Panc1 (cell line): Measurements from ENCODE around the gene PARD3. TPM values are rescaled to one million over a fixed set of nuclear protein-coding genes. Genes with fewer than 3 reads are reported as not detected.

Experiments
- ATAC-seq: fragments of 200-7000 bp; cut with Tn5 transposase; 2 replicates; pipeline ENCODE4 v1.9.1; 2020; ENCODE audit warnings: mild to moderate bottlenecking, moderate library complexity
- BruUV-seq: library from RNA; stranded (reverse); fragments of 400-500 nt; replicated peaks from 2 replicates; lab custom pipeline; 2021; lab: Mats Ljungman, UMichigan
- CTCF ChIA-PET: fragments of 300-600 bp; sonication (Branson Sonifier 250); formaldehyde crosslinking; loops from one replicate; lab custom pipeline; 2022; ENCODE audit warnings: antibody characterized with exemption; lab: Charles Lee
- POLR2A ChIA-PET: fragments of 300-600 bp; sonication (Branson Sonifier 250); formaldehyde crosslinking; loops from one replicate; lab custom pipeline; 2022; ENCODE audit warnings: antibody characterized with exemption; lab: Charles Lee
- DNase-seq: peaks from one replicate; pipeline ENCODE4 v3.0.0-alpha.2; 2010; ENCODE audit warnings: low read depth, low spot score
- H3K27ac ChIP-seq: 2 replicates; pipeline ENCODE4 v1.5.1; 2011; ENCODE audit warnings: mild to moderate bottlenecking, low read length, inconsistent platforms
- H3K27me3 ChIP-seq: fragments of 200-500 bp; sonication (Bioruptor generic); 2 replicates; pipeline ENCODE4 v1.6.0; 2014; ENCODE audit warnings: low read length, inconsistent platforms; ENCODE audit not compliant: control insufficient read depth, insufficient read depth
- H3K36me3 ChIP-seq: fragments of 200-500 bp; sonication (Bioruptor generic); 2 replicates; pipeline ENCODE4 v1.5.1; 2014; ENCODE audit warnings: inconsistent platforms, mild to moderate bottlenecking, low read length, moderate library complexity; ENCODE audit not compliant: control insufficient read depth, insufficient read depth
- H3K4me1 ChIP-seq: 2 replicates; pipeline ENCODE4 v1.5.1; 2011; ENCODE audit warnings: inconsistent platforms, mild to moderate bottlenecking, low read length, moderate library complexity; ENCODE audit not compliant: control insufficient read depth, insufficient read depth
- H3K4me3 ChIP-seq, 2 experiments: 2 replicates each; pipeline ENCODE4 v1.5.1; 2011 to 2012; ENCODE audit warnings: low read depth in 2 of 2, low read length in 2 of 2, mild to moderate bottlenecking in 2 of 2, inconsistent platforms in 1 of 2, moderate library complexity in 1 of 2
- H3K9me3 ChIP-seq: fragments of 200-500 bp; sonication (Bioruptor generic); 2 replicates; pipeline ENCODE4 v1.5.1; 2014; ENCODE audit warnings: low read depth, mild to moderate bottlenecking, inconsistent platforms, low read length, moderate library complexity; ENCODE audit not compliant: control insufficient read depth, insufficient read depth
- POLR2AphosphoS5 ChIP-seq: IDR thresholded peaks from 2 replicates; pipeline ENCODE4 v1.6.1; 2012; ENCODE audit warnings: mild to moderate bottlenecking, low read depth, low read length, moderate library complexity
- SIN3A ChIP-seq: IDR thresholded peaks from 2 replicates; pipeline ENCODE4 v1.6.1; 2012; ENCODE audit warnings: low read depth, mild to moderate bottlenecking, low read length, moderate library complexity, borderline replicate concordance; ENCODE audit not compliant: insufficient read depth
- TCF7L2 ChIP-seq: IDR thresholded peaks from 2 replicates; pipeline ENCODE4 v1.6.1; 2011; ENCODE audit warnings: mild to moderate bottlenecking, low read depth, low read length, inconsistent platforms
- in situ Hi-C: cut with HindIII; loops from 2 replicates; pipeline ENCODE4 v1.10.0; 2016; ENCODE audit warnings: low sequenced_read_pairs, low pct_unique_long_range_greater_than_20kb
- intact Hi-C: fragments of 100-400 bp; cut with micrococcal nuclease; formaldehyde crosslinking; loops from one replicate; pipeline ENCODE4 v1.10.0; 2022; ENCODE audit not compliant: unreplicated experiment
- total RNA-seq: library from RNA; stranded (reverse); gene quantifications from one replicate; pipeline ENCODE4 v1.2.1, GENCODE V29; 2021; ENCODE audit not compliant: unreplicated experiment
- TF ChIP-seq, protein P1 (sequence below), 2 experiments: IDR thresholded peaks; 2 replicates each; pipeline ENCODE4 v1.6.1; 2011 to 2012; ENCODE audit warnings: low read depth in 2 of 2, control low read depth in 1 of 2, low read length in 1 of 2, mild to moderate bottlenecking in 1 of 2, moderate library complexity in 1 of 2; ENCODE audit not compliant: insufficient read depth in 1 of 2
- TF ChIP-seq, protein P2 (sequence below): fragments of 450-650 bp; IDR thresholded peaks from 2 replicates; pipeline ENCODE4 v1.5.1; 2017; ENCODE audit warnings: mild to moderate bottlenecking

PARD3 gene
- total RNA-seq, 1 experiment from 2014 or later, result 29.8 TPM

DNA sequence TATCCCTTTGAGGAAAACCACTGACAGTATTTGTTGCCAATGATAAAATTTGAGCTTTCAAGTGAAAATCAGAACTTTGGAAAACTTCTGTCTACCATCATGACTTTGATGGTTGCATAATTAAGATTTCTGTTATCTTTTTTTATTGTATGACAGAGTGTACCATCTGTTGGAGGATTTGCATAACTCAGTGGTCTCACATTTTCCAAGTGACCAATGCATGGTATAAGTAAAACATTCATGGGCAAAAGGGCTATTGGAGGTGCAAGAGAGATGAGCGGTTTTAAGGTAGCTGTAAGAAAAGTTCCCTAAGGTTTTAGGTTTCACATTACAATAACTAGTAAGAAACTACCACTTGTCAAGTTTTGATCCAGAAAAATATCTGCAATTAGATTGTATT, 625.3 kb downstream of the PARD3 start:
- POLR2A ChIA-PET, result no interaction called here
- no peaks in the 10 kb centered on the region for H3K9me3 ChIP-seq
- H3K27ac ChIP-seq, result no peak overlapping the region
- in situ Hi-C loops (no loop called here), intact Hi-C loops (no loop called here)
- TF ChIP-seq, protein P1, sequence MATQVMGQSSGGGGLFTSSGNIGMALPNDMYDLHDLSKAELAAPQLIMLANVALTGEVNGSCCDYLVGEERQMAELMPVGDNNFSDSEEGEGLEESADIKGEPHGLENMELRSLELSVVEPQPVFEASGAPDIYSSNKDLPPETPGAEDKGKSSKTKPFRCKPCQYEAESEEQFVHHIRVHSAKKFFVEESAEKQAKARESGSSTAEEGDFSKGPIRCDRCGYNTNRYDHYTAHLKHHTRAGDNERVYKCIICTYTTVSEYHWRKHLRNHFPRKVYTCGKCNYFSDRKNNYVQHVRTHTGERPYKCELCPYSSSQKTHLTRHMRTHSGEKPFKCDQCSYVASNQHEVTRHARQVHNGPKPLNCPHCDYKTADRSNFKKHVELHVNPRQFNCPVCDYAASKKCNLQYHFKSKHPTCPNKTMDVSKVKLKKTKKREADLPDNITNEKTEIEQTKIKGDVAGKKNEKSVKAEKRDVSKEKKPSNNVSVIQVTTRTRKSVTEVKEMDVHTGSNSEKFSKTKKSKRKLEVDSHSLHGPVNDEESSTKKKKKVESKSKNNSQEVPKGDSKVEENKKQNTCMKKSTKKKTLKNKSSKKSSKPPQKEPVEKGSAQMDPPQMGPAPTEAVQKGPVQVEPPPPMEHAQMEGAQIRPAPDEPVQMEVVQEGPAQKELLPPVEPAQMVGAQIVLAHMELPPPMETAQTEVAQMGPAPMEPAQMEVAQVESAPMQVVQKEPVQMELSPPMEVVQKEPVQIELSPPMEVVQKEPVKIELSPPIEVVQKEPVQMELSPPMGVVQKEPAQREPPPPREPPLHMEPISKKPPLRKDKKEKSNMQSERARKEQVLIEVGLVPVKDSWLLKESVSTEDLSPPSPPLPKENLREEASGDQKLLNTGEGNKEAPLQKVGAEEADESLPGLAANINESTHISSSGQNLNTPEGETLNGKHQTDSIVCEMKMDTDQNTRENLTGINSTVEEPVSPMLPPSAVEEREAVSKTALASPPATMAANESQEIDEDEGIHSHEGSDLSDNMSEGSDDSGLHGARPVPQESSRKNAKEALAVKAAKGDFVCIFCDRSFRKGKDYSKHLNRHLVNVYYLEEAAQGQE (IDR thresholded peaks at IDR 0.05; ENCODE audit: insufficient read depth in 1 of 2, low read depth in 2 of 2, low read length in 1 of 2), result no peak
- TF ChIP-seq, protein P2, sequence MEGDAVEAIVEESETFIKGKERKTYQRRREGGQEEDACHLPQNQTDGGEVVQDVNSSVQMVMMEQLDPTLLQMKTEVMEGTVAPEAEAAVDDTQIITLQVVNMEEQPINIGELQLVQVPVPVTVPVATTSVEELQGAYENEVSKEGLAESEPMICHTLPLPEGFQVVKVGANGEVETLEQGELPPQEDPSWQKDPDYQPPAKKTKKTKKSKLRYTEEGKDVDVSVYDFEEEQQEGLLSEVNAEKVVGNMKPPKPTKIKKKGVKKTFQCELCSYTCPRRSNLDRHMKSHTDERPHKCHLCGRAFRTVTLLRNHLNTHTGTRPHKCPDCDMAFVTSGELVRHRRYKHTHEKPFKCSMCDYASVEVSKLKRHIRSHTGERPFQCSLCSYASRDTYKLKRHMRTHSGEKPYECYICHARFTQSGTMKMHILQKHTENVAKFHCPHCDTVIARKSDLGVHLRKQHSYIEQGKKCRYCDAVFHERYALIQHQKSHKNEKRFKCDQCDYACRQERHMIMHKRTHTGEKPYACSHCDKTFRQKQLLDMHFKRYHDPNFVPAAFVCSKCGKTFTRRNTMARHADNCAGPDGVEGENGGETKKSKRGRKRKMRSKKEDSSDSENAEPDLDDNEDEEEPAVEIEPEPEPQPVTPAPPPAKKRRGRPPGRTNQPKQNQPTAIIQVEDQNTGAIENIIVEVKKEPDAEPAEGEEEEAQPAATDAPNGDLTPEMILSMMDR, result no peak
- TF ChIP-seq TCF7L2 (no peak), POLR2AphosphoS5 (no peak), SIN3A (no peak)
- DNase-seq (no peak), ATAC-seq (no peak)
- CTCF ChIA-PET, result no interaction called here
- BruUV-seq, result no TSS peak
- peaks cover 6% of the 10 kb centered on the region; the same call in 1 of the 2 replicates for H3K4me1 ChIP-seq
- no peak overlapping the region for H3K4me3 ChIP-seq
- H3K36me3 ChIP-seq, result no peaks in the 10 kb centered on the region
- no peaks in the 10 kb centered on the region for H3K27me3 ChIP-seq

DNA sequence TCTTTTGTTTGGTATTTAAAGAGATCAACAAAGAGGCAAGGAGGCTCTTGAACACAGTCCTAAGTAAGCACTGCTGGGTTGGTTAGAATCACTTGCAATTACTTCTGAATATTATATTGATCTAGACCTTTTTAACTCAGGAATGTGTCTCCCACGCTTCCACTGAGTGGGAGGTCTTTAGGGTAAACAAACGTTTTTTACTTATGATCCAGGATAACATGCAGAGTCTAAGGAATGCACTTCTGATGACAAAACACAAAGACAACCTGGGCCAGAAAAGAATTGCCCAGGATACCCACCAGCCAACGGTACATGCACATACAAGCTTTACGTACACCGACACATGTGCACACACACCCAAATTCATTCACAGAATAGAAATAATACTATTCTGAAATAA, 626.9 kb downstream of the PARD3 start:
- BruUV-seq, result no TSS peak
- H3K27me3 ChIP-seq, result no peaks in the 10 kb centered on the region
- no peaks in the 10 kb centered on the region for H3K9me3 ChIP-seq
- no peak for DNase-seq
- H3K36me3 ChIP-seq, result no peaks in the 10 kb centered on the region
- ATAC-seq, result no peak
- ChIA-PET POLR2A (no interaction called here), CTCF (no interaction called here)
- in situ Hi-C loops (no loop called here), intact Hi-C loops (no loop called here)
- no peak overlapping the region for H3K27ac ChIP-seq
- peaks cover 9% of the 10 kb centered on the region; the same call in 1 of the 2 replicates for H3K4me1 ChIP-seq
- no peak for TF ChIP-seq POLR2AphosphoS5
- TF ChIP-seq TCF7L2, result no peak
- no peak for TF ChIP-seq SIN3A
- no peak overlapping the region for H3K4me3 ChIP-seq

DNA sequence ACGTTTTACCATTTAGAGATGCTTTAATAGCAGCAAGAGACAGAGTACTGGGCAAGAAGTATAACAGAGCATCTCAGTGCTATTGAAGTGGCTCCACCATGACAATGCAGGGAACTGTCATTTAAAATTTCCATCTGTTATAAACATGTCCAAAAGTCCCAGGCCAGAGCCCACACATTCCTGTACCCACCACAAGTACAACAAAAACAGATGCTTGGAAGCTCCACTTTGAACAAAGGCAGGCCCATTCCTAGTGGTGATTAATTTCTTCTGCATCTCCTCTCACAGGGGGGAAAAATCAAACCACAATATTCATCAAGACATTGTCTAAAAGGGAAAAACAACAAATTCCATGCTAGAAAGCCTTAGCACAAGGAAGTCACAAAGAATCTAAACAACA, 627.9 kb downstream of the PARD3 start:
- H3K9me3 ChIP-seq, result no peaks in the 10 kb centered on the region
- peaks cover 9% of the 10 kb centered on the region; the same call in 1 of the 2 replicates for H3K4me1 ChIP-seq
- H3K36me3 ChIP-seq, result no peaks in the 10 kb centered on the region
- DNase-seq, result no peak
- POLR2A ChIA-PET, result no interaction called here
- TF ChIP-seq TCF7L2 (no peak), POLR2AphosphoS5 (no peak), SIN3A (no peak)
- TF ChIP-seq, protein P1 (IDR thresholded peaks at IDR 0.05; ENCODE audit: insufficient read depth in 1 of 2, low read depth in 2 of 2, low read length in 1 of 2), result no peak
- TF ChIP-seq, protein P2, result no peak
- H3K27me3 ChIP-seq, result no peaks in the 10 kb centered on the region
- BruUV-seq, result no TSS peak
- H3K4me3 ChIP-seq, result no peak overlapping the region
- H3K27ac ChIP-seq, result no peak overlapping the region
- in situ Hi-C loops, result no loop called here
- intact Hi-C loops, result no loop called here
- ATAC-seq, result no peak
- CTCF ChIA-PET, result no interaction called here
